GM12878 (cell line): ENCODE results near the gene MEF2C. TPM values are rescaled to one million over a fixed set of nuclear protein-coding genes. Genes with fewer than 3 reads are reported as not detected.

Source experiments
- ASH2L ChIP-seq: fragments of 300-600, 200-600 bp; sonication (generic); IDR thresholded peaks from 2 replicates; pipeline ENCODE4 v1.6.1; 2017; ENCODE audit warnings: low read depth, mild to moderate bottlenecking, borderline replicate concordance
- E4F1 ChIP-seq: fragments of 450-650 bp; IDR thresholded peaks from 2 replicates; pipeline ENCODE4 v1.6.1; 2018; ENCODE audit warnings: borderline replicate concordance, mild to moderate bottlenecking; ENCODE audit not compliant: partially characterized antibody
- EGR1 ChIP-seq, 2 experiments: IDR thresholded peaks; 1 replicate in 1 of 2; 2 replicates in 1 of 2; pipeline ENCODE4 v1.6.1; 2011 to 2012; ENCODE audit warnings: low read depth in 2 of 2, low read length in 2 of 2, borderline replicate concordance in 1 of 2, mild to moderate bottlenecking in 1 of 2, moderate library complexity in 1 of 2
- JUNB ChIP-seq: IDR thresholded peaks from 2 replicates; pipeline ENCODE4 v1.6.1; 2016; ENCODE audit warnings: antibody characterized with exemption, mild to moderate bottlenecking
- POLR2A ChIP-seq: IDR thresholded peaks from 2 replicates; pipeline ENCODE4 v1.6.1; 2011; ENCODE audit warnings: low read depth, mild to moderate bottlenecking, low read length
- POLR2AphosphoS5 ChIP-seq: IDR thresholded peaks from 2 replicates; pipeline ENCODE4 v1.6.1; 2011; ENCODE audit warnings: mild to moderate bottlenecking, low read length, inconsistent platforms
- TAF1 ChIP-seq: IDR thresholded peaks from 2 replicates; pipeline ENCODE4 v1.6.1; 2011; ENCODE audit warnings: mild to moderate bottlenecking, low read depth, low read length, borderline replicate concordance
- ZBTB11 ChIP-seq: fragments of 450-650 bp; formaldehyde crosslinking; IDR thresholded peaks from 2 replicates; pipeline ENCODE4 v1.5.0; 2022; ENCODE audit warnings: mild to moderate bottlenecking, missing genetic modification characterization
- polyA plus RNA-seq, 11 experiments: library from polyadenylated mRNA; depleted of rRNA in 4 of 11; unstranded in 6 of 11; stranded (reverse) in 5 of 11; fragments of >200 nt; fragmentation: Nextera tagmentation in 4 of 11; fragmentation: Illumina TruSeq in 1 of 11; extraction: Ambion mirVana in 4 of 11; extraction: Trizol in 1 of 11; gene quantifications; 1 replicate in 1 of 11; 2 replicates in 10 of 11; pipeline versions ENCODE4 v1.2.1 to v1.2.3, GENCODE V29; 2011 to 2016; ENCODE audit warnings: inconsistent platforms in 2 of 11, missing spikeins in 2 of 11, low read depth in 1 of 11
- total RNA-seq, 4 experiments: library from RNA; depleted of rRNA in 3 of 4; stranded (reverse); fragments of >200 nt in 3 of 4; fragmentation: Illumina TruSeq in 1 of 4; extraction: Trizol in 1 of 4; gene quantifications; 2 replicates each; pipeline versions ENCODE4 v1.2.1 to v1.2.3, GENCODE V29; 2013 to 2021
- TF ChIP-seq, protein P1 (sequence below): fragments of 150-350 bp; IDR thresholded peaks from 2 replicates; pipeline ENCODE4 v1.6.1; 2016; ENCODE audit warnings: low read depth, low read length
- TF ChIP-seq, protein P2 (sequence below): IDR thresholded peaks from 2 replicates; pipeline ENCODE4 v1.6.1; 2012; ENCODE audit warnings: low read length, inconsistent platforms
- TF ChIP-seq, protein P3 (sequence below): IDR thresholded peaks from 2 replicates; pipeline ENCODE4 v1.6.1; 2011; ENCODE audit warnings: low read depth, mild to moderate bottlenecking, low read length, moderate library complexity, borderline replicate concordance; ENCODE audit errors: extremely low read depth

MEF2C gene
- total and polyA plus RNA-seq, 10 of the 15 experiments (the other 5 are each of a cell fraction or from before 2014, with no cell fraction given), result 104 to 225 (median 180) TPM

DNA sequence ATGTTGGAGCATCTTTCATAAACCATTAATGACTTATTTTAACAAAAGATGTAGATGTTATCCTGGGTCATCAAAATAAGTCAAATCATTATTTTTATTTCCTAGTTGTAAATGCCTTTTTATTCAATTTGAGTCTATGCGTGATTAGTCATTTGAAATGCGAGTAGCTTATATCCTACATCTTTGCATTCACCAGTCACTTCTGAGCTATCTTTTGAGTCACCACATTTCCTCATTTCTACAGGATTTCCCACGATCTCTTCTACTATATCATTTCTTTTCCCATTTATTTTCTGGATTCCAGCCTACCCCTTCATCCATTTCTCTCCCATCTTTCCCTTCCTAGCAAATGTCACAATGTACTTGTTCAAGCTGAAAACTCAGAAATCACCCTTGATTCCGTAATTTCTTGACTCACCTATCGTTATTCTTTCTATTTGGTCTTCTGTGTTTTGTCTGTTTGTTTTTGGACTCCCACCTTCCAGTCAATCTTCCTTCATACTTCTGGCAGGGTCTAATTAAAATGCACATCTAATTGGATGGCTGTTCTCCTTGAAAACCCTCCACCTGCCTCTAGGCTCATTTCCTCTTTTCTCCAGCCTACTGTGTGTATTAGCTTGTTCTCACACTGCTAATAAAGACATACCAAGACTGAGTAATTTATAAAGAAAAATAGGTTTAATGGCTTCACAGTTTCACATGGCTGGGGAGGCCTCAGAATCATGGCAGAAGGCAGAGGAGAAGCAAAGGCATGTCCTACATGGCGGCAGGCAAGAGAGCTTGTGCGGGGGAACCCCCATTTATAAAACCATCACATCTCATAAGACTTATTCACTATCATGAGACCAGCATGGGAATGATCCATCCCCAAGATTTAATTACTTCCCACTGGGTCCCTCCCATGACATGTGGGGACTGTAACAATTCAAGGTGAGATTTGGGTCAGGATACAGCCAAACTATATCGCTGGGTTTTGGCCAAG lies 112.4 kb downstream of the MEF2C start (continued):
- TF ChIP-seq ZBTB11 (no peak), EGR1 (IDR thresholded peaks at IDR 0.05; ENCODE audit: borderline replicate concordance in 1 of 2, low read depth in 2 of 2, low read length in 2 of 2) (no peak), POLR2AphosphoS5 (no peak), ASH2L (no peak), E4F1 (no peak), JUNB (peak; percentile 50; the same call in 1 of the 2 replicates), TAF1 (no peak), POLR2A (no peak)
- TF ChIP-seq, protein P1, sequence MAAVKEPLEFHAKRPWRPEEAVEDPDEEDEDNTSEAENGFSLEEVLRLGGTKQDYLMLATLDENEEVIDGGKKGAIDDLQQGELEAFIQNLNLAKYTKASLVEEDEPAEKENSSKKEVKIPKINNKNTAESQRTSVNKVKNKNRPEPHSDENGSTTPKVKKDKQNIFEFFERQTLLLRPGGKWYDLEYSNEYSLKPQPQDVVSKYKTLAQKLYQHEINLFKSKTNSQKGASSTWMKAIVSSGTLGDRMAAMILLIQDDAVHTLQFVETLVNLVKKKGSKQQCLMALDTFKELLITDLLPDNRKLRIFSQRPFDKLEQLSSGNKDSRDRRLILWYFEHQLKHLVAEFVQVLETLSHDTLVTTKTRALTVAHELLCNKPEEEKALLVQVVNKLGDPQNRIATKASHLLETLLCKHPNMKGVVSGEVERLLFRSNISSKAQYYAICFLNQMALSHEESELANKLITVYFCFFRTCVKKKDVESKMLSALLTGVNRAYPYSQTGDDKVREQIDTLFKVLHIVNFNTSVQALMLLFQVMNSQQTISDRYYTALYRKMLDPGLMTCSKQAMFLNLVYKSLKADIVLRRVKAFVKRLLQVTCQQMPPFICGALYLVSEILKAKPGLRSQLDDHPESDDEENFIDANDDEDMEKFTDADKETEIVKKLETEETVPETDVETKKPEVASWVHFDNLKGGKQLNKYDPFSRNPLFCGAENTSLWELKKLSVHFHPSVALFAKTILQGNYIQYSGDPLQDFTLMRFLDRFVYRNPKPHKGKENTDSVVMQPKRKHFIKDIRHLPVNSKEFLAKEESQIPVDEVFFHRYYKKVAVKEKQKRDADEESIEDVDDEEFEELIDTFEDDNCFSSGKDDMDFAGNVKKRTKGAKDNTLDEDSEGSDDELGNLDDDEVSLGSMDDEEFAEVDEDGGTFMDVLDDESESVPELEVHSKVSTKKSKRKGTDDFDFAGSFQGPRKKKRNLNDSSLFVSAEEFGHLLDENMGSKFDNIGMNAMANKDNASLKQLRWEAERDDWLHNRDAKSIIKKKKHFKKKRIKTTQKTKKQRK, result no peak
- TF ChIP-seq, protein P2, sequence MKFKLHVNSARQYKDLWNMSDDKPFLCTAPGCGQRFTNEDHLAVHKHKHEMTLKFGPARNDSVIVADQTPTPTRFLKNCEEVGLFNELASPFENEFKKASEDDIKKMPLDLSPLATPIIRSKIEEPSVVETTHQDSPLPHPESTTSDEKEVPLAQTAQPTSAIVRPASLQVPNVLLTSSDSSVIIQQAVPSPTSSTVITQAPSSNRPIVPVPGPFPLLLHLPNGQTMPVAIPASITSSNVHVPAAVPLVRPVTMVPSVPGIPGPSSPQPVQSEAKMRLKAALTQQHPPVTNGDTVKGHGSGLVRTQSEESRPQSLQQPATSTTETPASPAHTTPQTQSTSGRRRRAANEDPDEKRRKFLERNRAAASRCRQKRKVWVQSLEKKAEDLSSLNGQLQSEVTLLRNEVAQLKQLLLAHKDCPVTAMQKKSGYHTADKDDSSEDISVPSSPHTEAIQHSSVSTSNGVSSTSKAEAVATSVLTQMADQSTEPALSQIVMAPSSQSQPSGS, result peak; percentile 51
- TF ChIP-seq, protein P3, sequence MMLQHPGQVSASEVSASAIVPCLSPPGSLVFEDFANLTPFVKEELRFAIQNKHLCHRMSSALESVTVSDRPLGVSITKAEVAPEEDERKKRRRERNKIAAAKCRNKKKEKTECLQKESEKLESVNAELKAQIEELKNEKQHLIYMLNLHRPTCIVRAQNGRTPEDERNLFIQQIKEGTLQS, result no peak
